Subcutaneous adipose tissue (tissue), 4 donors: ENCODE measurements around the gene SLC44A4. TPM values are rescaled to one million over a fixed set of nuclear protein-coding genes. Genes with fewer than 3 reads are reported as not detected.

Experiments used
- CTCF ChIP-seq: fragments of 450-650 bp; IDR thresholded peaks from one replicate; pipeline ENCODE4 v1.5.1; 2016; ENCODE audit warnings: low read depth, mild to moderate bottlenecking, control low read depth, antibody characterized with exemption, moderate library complexity
- total RNA-seq, 4 donors: library from RNA; depleted of rRNA; stranded (reverse); fragments of >200 nt; gene quantifications; one replicate each; pipeline ENCODE4 v1.1.0, GENCODE V29; 2016

Gene SLC44A4
- total RNA-seq, 4 donors from 2014 or later = 0.51 TPM; not detected in 3

GRCh38 chr6:31898383-31899011 lies 19.7 kb upstream of the SLC44A4 start:
- TF ChIP-seq CTCF = no peak

GRCh38 chr6:31897612-31898382 lies 19.0 kb upstream of the SLC44A4 start, which contains the start of gene EHMT2:
TSS of gene EHMT2 (minus strand) at chr6:31897698. CDS start at chr6:31897677, 21 bp downstream.
- TF ChIP-seq CTCF = no peak

GRCh38 chr6:31896856-31897611 lies 18.2 kb upstream of the SLC44A4 start:
- TF ChIP-seq CTCF = no peak

- TF ChIP-seq CTCF = no peak
Measured at GRCh38 chr6:31896493-31896855, 17.7 kb upstream of the SLC44A4 start.

DNA sequence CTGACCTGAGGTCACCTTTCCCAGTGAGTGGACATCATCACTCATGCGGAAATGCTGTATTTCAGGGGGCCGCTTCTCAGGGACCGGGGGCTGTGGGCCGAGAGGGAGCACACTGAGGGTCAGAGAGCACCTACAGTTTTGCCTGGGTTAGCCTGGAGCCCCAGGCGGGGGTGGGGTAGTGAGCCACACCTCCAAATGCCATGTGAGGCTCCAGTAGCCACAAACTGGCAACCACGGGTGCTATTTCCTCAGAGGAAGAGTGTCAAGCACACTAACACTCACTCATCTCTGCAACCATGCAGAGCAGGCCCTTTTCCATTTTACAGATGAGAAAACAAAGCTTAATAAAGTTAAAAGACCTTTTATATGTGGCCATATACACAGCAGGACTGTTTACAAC lies 14.0 kb upstream of the SLC44A4 start:
- no peak for TF ChIP-seq CTCF

GRCh38 chr6:31889331-31889972 lies 10.7 kb upstream of the SLC44A4 start:
- TF ChIP-seq CTCF = no peak
